Panc1 (cell line): ENCODE measurements around the gene ITGA11.

Source experiments
- CTCF ChIP-seq: fragments of 450-650 bp; IDR thresholded peaks from 2 replicates; pipeline ENCODE4 v1.5.1; 2017; ENCODE audit warnings: mild to moderate bottlenecking
- POLR2AphosphoS5 ChIP-seq: IDR thresholded peaks from 2 replicates; pipeline ENCODE4 v1.6.1; 2012; ENCODE audit warnings: mild to moderate bottlenecking, low read depth, low read length, moderate library complexity
- SIN3A ChIP-seq: IDR thresholded peaks from 2 replicates; pipeline ENCODE4 v1.6.1; 2012; ENCODE audit warnings: low read depth, mild to moderate bottlenecking, low read length, moderate library complexity, borderline replicate concordance; ENCODE audit not compliant: insufficient read depth
- TCF7L2 ChIP-seq: IDR thresholded peaks from 2 replicates; pipeline ENCODE4 v1.6.1; 2011; ENCODE audit warnings: mild to moderate bottlenecking, low read depth, low read length, inconsistent platforms
- TF ChIP-seq, protein P1 (sequence below), 2 experiments: IDR thresholded peaks; 2 replicates each; pipeline ENCODE4 v1.6.1; 2011 to 2012; ENCODE audit warnings: low read depth in 2 of 2, control low read depth in 1 of 2, low read length in 1 of 2, mild to moderate bottlenecking in 1 of 2, moderate library complexity in 1 of 2; ENCODE audit not compliant: insufficient read depth in 1 of 2

GRCh38 chr15:68348606-68349005 lies 83.4 kb downstream of the ITGA11 start:
- no peak for TF ChIP-seq CTCF
- TF ChIP-seq, protein P1, sequence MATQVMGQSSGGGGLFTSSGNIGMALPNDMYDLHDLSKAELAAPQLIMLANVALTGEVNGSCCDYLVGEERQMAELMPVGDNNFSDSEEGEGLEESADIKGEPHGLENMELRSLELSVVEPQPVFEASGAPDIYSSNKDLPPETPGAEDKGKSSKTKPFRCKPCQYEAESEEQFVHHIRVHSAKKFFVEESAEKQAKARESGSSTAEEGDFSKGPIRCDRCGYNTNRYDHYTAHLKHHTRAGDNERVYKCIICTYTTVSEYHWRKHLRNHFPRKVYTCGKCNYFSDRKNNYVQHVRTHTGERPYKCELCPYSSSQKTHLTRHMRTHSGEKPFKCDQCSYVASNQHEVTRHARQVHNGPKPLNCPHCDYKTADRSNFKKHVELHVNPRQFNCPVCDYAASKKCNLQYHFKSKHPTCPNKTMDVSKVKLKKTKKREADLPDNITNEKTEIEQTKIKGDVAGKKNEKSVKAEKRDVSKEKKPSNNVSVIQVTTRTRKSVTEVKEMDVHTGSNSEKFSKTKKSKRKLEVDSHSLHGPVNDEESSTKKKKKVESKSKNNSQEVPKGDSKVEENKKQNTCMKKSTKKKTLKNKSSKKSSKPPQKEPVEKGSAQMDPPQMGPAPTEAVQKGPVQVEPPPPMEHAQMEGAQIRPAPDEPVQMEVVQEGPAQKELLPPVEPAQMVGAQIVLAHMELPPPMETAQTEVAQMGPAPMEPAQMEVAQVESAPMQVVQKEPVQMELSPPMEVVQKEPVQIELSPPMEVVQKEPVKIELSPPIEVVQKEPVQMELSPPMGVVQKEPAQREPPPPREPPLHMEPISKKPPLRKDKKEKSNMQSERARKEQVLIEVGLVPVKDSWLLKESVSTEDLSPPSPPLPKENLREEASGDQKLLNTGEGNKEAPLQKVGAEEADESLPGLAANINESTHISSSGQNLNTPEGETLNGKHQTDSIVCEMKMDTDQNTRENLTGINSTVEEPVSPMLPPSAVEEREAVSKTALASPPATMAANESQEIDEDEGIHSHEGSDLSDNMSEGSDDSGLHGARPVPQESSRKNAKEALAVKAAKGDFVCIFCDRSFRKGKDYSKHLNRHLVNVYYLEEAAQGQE (IDR thresholded peaks at IDR 0.05; ENCODE audit: insufficient read depth in 1 of 2, low read depth in 2 of 2, low read length in 1 of 2) = no peak
- no peak for TF ChIP-seq POLR2AphosphoS5
- no peak for TF ChIP-seq TCF7L2
- TF ChIP-seq SIN3A = no peak
